Measurements from ENCODE around the gene ASB1. TPM values are rescaled to one million over a fixed set of nuclear protein-coding genes. Genes with fewer than 3 reads are reported as not detected.

Gene ASB1
- total and polyA plus RNA-seq, 10 of the 15 experiments (the other 5 are each of a cell fraction or from before 2014, with no cell fraction given), result 5.2 to 31.2 (median 25.8) TPM

GRCh38 chr2:238465487-238466242, 38.9 kb downstream of the ASB1 start:
- in situ Hi-C loops (cut with MboI), result no loop called here
- H3K4me3 ChIP-seq, result no peak overlapping the region
- TF ChIP-seq PAX8 (IDR thresholded peaks at IDR 0.05), result no peak
- TF ChIP-seq IKZF1 (conservative IDR thresholded peaks at IDR 0.05), result no peak
- no peak for TF ChIP-seq ESRRA (IDR thresholded peaks at IDR 0.05; ENCODE audit: low read length)
- TF ChIP-seq TARDBP (IDR thresholded peaks at IDR 0.05; ENCODE audit: borderline replicate concordance), result no peak
- no peak for TF ChIP-seq ZNF592 (IDR thresholded peaks at IDR 0.05)
- no peak for TF ChIP-seq POLR2AphosphoS5 (IDR thresholded peaks at IDR 0.05; ENCODE audit: low read length)
- TF ChIP-seq SKIL (IDR thresholded peaks at IDR 0.05; ENCODE audit: low read depth, poor library complexity, severe bottlenecking), result no peak
- no peak for TF ChIP-seq IRF3 (IDR thresholded peaks at IDR 0.05)
- TF ChIP-seq CBX3 (IDR thresholded peaks at IDR 0.05; ENCODE audit: borderline replicate concordance, low read depth), result no peak
- no peak for TF ChIP-seq ZSCAN29 (IDR thresholded peaks at IDR 0.05)
- no peak for TF ChIP-seq FOS (IDR thresholded peaks at IDR 0.05; ENCODE audit: borderline replicate concordance, extremely low read depth, insufficient read length)
- no peak for TF ChIP-seq GATAD2B (conservative IDR thresholded peaks at IDR 0.05; ENCODE audit: low read depth)
- TF ChIP-seq SMAD1 (IDR thresholded peaks at IDR 0.05; ENCODE audit: low read depth, partially characterized antibody), result no peak
- no peak for TF ChIP-seq KDM1A (IDR thresholded peaks at IDR 0.05; ENCODE audit: borderline replicate concordance)
- no peak for TF ChIP-seq CREB1 (IDR thresholded peaks at IDR 0.05; ENCODE audit: low read depth)

More at GRCh38 chr2:238465487-238466242, 38.9 kb downstream of the ASB1 start:
- no TSS peak for BruUV-seq (replicated peaks)
- H4K20me1 ChIP-seq (ENCODE audit: control insufficient read depth, insufficient read depth), result no peaks in the 10 kb centered on the region
- no peaks in the 10 kb centered on the region; the same call in 2 of the 3 replicates for H3K9me3 ChIP-seq (replicated peaks; ENCODE audit: control insufficient read depth, insufficient read depth, low read length)
- no peaks in the 10 kb centered on the region for H3K36me3 ChIP-seq (ENCODE audit: control insufficient read depth in 2 of 2, insufficient read depth in 2 of 2, low read length in 1 of 2)
- DNase-seq (ENCODE audit: low read depth, low spot score) (no peak), FAIRE-seq (no peak), ATAC-seq (no peak)
- H3K27ac ChIP-seq (ENCODE audit: control insufficient read depth, insufficient read depth), result no peak overlapping the region
- ChIA-PET SMC1A (ENCODE audit: uncharacterized antibody, unreplicated experiment) (interaction anchor here (0.9 kb wide), 1 partner anchor 9 kb away, joined by 4 read pairs; no protein-coding TSS in a partner anchor), RAD21 (ENCODE audit: unreplicated experiment) (no interaction called here), POLR2A (no interaction called here), CTCF (interaction anchor here (0.6 to 2.0 kb wide), 6 partner anchors 95 to 319 kb away, joined by 3 to 9 read pairs (median 4); no protein-coding TSS in a partner anchor)
- H3K79me2 ChIP-seq (ENCODE audit: control insufficient read depth, insufficient read depth, low read length), result no peaks in the 10 kb centered on the region
- intact Hi-C loops (cut with micrococcal nuclease; ENCODE audit: unreplicated experiment), result no loop called here
- H3K4me1 ChIP-seq (ENCODE audit: control insufficient read depth, insufficient read depth, low read length), result no peaks in the 10 kb centered on the region
- WGBS (ENCODE audit: insufficient coverage, insufficient replicate concordance, low lambda C conversion rate, missing lambda C conversion rate), result 61% methylated on average over 22 of the region's 22 CpGs
- H3K4me2 ChIP-seq (ENCODE audit: control insufficient read depth, insufficient read depth), result no peak overlapping the region
- no peak overlapping the region for H2AFZ ChIP-seq (ENCODE audit: control insufficient read depth, low read depth, low read length)
- no peak overlapping the region for H3K9ac ChIP-seq (ENCODE audit: control insufficient read depth, insufficient read depth, low read length)
- no peaks in the 10 kb centered on the region for H3K27me3 ChIP-seq (replicated peaks in 1 of 2; ENCODE audit: control insufficient read depth in 2 of 2, insufficient read depth in 2 of 2, low read length in 1 of 2)

Measured in GM12878 (cell line).